Neural cell (in vitro differentiated cells): Measurements from ENCODE around the gene GPC2. TPM values are rescaled to one million over a fixed set of nuclear protein-coding genes. Genes with fewer than 3 reads are reported as not detected.

Experiments
- H2AFZ ChIP-seq: fragments of 200-600, 300-800 bp; sonication (generic), shearing (Covaris generic); 2 replicates; pipeline ENCODE4 v1.6.0; 2014; ENCODE audit warnings: low read depth, mild to moderate bottlenecking, antibody characterized with exemption, low read length, moderate library complexity
- H3F3A ChIP-seq: fragments of 200-600 bp; shearing (Covaris generic); 2 replicates; pipeline ENCODE4 v1.6.1; 2016; ENCODE audit warnings: mild to moderate bottlenecking, moderate library complexity, mixed read lengths, antibody characterized with exemption, low read length; ENCODE audit not compliant: insufficient read depth, poor library complexity, severe bottlenecking
- H3K27ac ChIP-seq: fragments of 200-600, 300-800 bp; sonication (generic), shearing (Covaris generic); 2 replicates; pipeline ENCODE4 v1.5.1; 2014; ENCODE audit warnings: mild to moderate bottlenecking, low read length, moderate library complexity
- H3K27me3 ChIP-seq: fragments of 300-800, 200-600 bp; sonication (generic), shearing (Covaris generic); 2 replicates; pipeline ENCODE4 v1.6.0; 2014; ENCODE audit warnings: mild to moderate bottlenecking, low read depth, low read length, moderate library complexity; ENCODE audit not compliant: insufficient read depth
- H3K36me3 ChIP-seq: fragments of 300-800, 200-600 bp; sonication (generic), shearing (Covaris generic); 2 replicates; pipeline ENCODE4 v1.5.1; 2014; ENCODE audit warnings: mild to moderate bottlenecking, antibody characterized with exemption, low read length, moderate library complexity; ENCODE audit not compliant: insufficient read depth
- H3K4me2 ChIP-seq: fragments of 300-800, 200-600 bp; sonication (generic), shearing (Covaris generic); 2 replicates; pipeline ENCODE4 v1.6.0; 2014; ENCODE audit warnings: mild to moderate bottlenecking, low read length
- H3K4me3 ChIP-seq: fragments of 300-800, 200-600 bp; sonication (generic), shearing (Covaris generic); 2 replicates; pipeline ENCODE4 v1.5.1; 2014; ENCODE audit warnings: mild to moderate bottlenecking, low read length, moderate library complexity
- H3K79me2 ChIP-seq: fragments of 200-600 bp; shearing (Covaris generic); replicated peaks from 2 replicates; pipeline ENCODE4 v1.6.0; 2014; ENCODE audit warnings: mild to moderate bottlenecking, low read length, moderate library complexity; ENCODE audit not compliant: insufficient read depth
- H3K9ac ChIP-seq: fragments of 300-800, 200-600 bp; sonication (generic), shearing (Covaris generic); 2 replicates; pipeline ENCODE4 v1.6.1; 2016; ENCODE audit warnings: mild to moderate bottlenecking, low read length, mixed read lengths
- H3K9me2 ChIP-seq: fragments of 200-600 bp; shearing (Covaris generic); 2 replicates; pipeline ENCODE4 v1.6.1; 2016; ENCODE audit warnings: mild to moderate bottlenecking, low read length, mixed read lengths; ENCODE audit not compliant: insufficient read depth
- H3K9me3 ChIP-seq: fragments of 200-600, 300-800 bp; sonication (generic), shearing (Covaris generic); 2 replicates; pipeline ENCODE4 v1.6.1; 2016; ENCODE audit warnings: mild to moderate bottlenecking, mixed run types, low read length, moderate library complexity, mixed read lengths
- H4K20me1 ChIP-seq: fragments of 200-600 bp; shearing (Covaris generic); 2 replicates; pipeline ENCODE4 v1.6.1; 2016; ENCODE audit warnings: mild to moderate bottlenecking, mixed run types; ENCODE audit not compliant: insufficient read depth
- EP300 ChIP-seq: fragments of 450-650 bp; conservative IDR thresholded peaks from 2 replicates; pipeline ENCODE4 v1.6.1; 2014; ENCODE audit warnings: antibody characterized with exemption, mild to moderate bottlenecking, moderate library complexity; ENCODE audit not compliant: poor library complexity, severe bottlenecking
- EZH2 ChIP-seq: fragments of 200-600, 300-800 bp; shearing (Covaris generic), sonication (generic); IDR thresholded peaks from 2 replicates; pipeline ENCODE4 v1.6.1; 2014; ENCODE audit warnings: antibody characterized with exemption, low read length, borderline replicate concordance, mild to moderate bottlenecking; ENCODE audit not compliant: insufficient read depth, poor library complexity, severe bottlenecking
- MXI1 ChIP-seq: fragments of 450-650 bp; conservative IDR thresholded peaks from 2 replicates; pipeline ENCODE4 v1.6.1; 2014; ENCODE audit warnings: antibody characterized with exemption, mild to moderate bottlenecking; ENCODE audit not compliant: poor library complexity, severe bottlenecking
- POLR2AphosphoS5 ChIP-seq: IDR thresholded peaks from 2 replicates; pipeline ENCODE4 v1.6.1; 2012
- RAD21 ChIP-seq: fragments of 450-650 bp; conservative IDR thresholded peaks from 2 replicates; pipeline ENCODE4 v1.6.1; 2014; ENCODE audit warnings: antibody characterized with exemption, mild to moderate bottlenecking, moderate library complexity
- SMC3 ChIP-seq: fragments of 450-650 bp; conservative IDR thresholded peaks from 2 replicates; pipeline ENCODE4 v1.6.1; 2014; ENCODE audit warnings: antibody characterized with exemption, mild to moderate bottlenecking, moderate library complexity; ENCODE audit not compliant: poor library complexity
- TAF1 ChIP-seq: IDR thresholded peaks from 2 replicates; pipeline ENCODE4 v1.6.1; 2012; ENCODE audit warnings: low read depth
- polyA plus RNA-seq: library from polyadenylated mRNA; depleted of rRNA; stranded (reverse); fragments of >200 nt; gene quantifications from 2 replicates; pipeline ENCODE4 v1.2.3, GENCODE V29; 2014
- TF ChIP-seq, protein P1 (sequence below): fragments of 450-650 bp; IDR thresholded peaks from 2 replicates; pipeline ENCODE4 v1.5.1; 2014; ENCODE audit warnings: antibody characterized with exemption, mild to moderate bottlenecking, moderate library complexity; ENCODE audit not compliant: poor library complexity, severe bottlenecking
- TF ChIP-seq, protein P2 (sequence below): IDR thresholded peaks from 2 replicates; pipeline ENCODE4 v1.6.1; 2012; ENCODE audit warnings: borderline replicate concordance

The GPC2 gene
- polyA plus RNA-seq, 1 donor from 2014 or later, result 506 TPM

DNA sequence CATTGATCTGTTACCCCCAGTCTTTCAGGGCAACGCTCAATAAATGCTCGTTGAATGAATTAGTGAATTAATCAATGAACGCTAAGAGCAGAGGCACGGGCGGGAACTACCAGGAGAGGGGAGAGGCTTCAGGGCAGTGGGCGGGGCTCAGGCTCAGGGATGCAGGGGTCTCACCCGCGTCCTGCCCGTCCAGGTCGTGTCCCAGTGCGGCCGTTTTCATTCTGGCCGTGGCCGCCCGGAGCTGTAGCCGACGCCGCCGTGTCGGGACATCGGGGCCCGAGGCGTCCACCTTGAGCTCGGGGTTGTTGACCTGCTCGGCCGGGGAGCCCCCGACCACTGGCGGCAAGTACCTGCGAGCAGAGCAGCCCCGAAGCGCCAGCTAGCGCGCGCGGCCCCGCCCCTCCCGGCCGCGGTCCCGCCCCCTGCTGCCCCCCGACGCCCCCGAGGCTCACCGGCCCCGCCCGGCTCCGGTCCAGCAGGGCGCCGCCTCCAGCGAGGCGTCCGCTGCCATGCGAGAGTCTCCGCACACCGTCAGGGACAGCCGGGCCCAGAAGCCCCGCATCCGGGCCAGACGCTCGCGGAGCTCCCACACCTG, 6.0 kb downstream of the GPC2 start:
- Histone ChIP-seq H4K20me1 (no peaks in the 10 kb centered on the region), H3K27me3 (no peaks in the 10 kb centered on the region), H3K9me3 (no peaks in the 10 kb centered on the region), H3F3A (no peaks in the 10 kb centered on the region), H3K9ac (peak overlapping the region; percentile 14), H3K79me2 (peaks cover 12% of the 10 kb centered on the region), H3K9me2 (no peaks in the 10 kb centered on the region), H3K4me3 (peak overlapping the region; percentile 56), H3K27ac (no peak overlapping the region), H3K36me3 (no peaks in the 10 kb centered on the region), H2AFZ (no peak overlapping the region), H3K4me2 (no peak overlapping the region)
- TF ChIP-seq POLR2AphosphoS5 (no peak), TAF1 (no peak), MXI1 (no peak), EP300 (no peak), RAD21 (no peak), EZH2 (no peak), SMC3 (no peak)
- TF ChIP-seq, protein P1, sequence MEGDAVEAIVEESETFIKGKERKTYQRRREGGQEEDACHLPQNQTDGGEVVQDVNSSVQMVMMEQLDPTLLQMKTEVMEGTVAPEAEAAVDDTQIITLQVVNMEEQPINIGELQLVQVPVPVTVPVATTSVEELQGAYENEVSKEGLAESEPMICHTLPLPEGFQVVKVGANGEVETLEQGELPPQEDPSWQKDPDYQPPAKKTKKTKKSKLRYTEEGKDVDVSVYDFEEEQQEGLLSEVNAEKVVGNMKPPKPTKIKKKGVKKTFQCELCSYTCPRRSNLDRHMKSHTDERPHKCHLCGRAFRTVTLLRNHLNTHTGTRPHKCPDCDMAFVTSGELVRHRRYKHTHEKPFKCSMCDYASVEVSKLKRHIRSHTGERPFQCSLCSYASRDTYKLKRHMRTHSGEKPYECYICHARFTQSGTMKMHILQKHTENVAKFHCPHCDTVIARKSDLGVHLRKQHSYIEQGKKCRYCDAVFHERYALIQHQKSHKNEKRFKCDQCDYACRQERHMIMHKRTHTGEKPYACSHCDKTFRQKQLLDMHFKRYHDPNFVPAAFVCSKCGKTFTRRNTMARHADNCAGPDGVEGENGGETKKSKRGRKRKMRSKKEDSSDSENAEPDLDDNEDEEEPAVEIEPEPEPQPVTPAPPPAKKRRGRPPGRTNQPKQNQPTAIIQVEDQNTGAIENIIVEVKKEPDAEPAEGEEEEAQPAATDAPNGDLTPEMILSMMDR, result no peak
- TF ChIP-seq, protein P2, sequence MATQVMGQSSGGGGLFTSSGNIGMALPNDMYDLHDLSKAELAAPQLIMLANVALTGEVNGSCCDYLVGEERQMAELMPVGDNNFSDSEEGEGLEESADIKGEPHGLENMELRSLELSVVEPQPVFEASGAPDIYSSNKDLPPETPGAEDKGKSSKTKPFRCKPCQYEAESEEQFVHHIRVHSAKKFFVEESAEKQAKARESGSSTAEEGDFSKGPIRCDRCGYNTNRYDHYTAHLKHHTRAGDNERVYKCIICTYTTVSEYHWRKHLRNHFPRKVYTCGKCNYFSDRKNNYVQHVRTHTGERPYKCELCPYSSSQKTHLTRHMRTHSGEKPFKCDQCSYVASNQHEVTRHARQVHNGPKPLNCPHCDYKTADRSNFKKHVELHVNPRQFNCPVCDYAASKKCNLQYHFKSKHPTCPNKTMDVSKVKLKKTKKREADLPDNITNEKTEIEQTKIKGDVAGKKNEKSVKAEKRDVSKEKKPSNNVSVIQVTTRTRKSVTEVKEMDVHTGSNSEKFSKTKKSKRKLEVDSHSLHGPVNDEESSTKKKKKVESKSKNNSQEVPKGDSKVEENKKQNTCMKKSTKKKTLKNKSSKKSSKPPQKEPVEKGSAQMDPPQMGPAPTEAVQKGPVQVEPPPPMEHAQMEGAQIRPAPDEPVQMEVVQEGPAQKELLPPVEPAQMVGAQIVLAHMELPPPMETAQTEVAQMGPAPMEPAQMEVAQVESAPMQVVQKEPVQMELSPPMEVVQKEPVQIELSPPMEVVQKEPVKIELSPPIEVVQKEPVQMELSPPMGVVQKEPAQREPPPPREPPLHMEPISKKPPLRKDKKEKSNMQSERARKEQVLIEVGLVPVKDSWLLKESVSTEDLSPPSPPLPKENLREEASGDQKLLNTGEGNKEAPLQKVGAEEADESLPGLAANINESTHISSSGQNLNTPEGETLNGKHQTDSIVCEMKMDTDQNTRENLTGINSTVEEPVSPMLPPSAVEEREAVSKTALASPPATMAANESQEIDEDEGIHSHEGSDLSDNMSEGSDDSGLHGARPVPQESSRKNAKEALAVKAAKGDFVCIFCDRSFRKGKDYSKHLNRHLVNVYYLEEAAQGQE, result no peak

DNA sequence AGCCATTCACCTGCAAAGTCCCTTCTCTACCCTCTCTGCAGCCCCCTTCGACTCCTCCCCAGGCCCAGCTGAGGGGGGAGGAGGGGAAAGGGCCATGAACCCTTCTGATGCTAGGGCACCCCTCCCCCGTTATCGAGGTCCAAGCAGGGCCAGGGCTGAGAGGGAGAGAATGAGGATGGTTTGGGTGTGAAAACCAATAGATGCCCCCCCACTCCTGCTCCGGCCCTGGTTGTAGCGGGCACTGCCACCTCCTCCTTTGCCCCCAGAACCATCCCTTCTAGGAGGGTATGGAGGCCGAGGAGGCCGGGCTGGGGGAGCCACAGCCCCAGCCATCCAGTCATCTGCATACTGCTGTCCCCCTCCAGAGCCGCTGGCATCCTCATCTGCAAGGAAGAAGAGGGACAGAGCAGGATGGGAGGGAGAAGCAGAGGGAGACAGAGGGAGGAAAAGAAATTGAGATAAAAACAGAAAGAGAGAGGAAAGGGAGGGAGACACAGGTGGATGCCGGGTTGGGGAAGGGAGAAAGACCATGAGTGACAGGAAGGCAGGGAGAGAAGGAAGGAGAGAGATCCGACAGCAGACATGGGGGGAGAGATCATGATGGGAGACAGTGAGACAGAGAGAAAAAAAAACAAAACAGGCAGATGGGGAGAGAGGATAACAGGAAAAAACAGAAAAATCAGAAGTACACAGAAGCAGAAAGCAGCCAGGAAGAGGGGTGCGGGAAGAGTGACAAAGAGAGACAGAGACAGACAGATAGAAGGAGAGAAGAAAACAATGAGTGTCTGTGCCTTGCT, 6.9 kb downstream of the GPC2 start:
- Histone ChIP-seq H3K79me2 (peaks cover 4% of the 10 kb centered on the region), H3K4me2 (no peak overlapping the region), H3K4me3 (peak overlapping the region; percentile 56), H3K9me2 (no peaks in the 10 kb centered on the region), H3K36me3 (no peaks in the 10 kb centered on the region), H3F3A (no peaks in the 10 kb centered on the region), H3K27ac (no peak overlapping the region), H3K9ac (peak overlapping the region; percentile 14), H3K9me3 (no peaks in the 10 kb centered on the region), H3K27me3 (no peaks in the 10 kb centered on the region), H2AFZ (no peak overlapping the region), H4K20me1 (no peaks in the 10 kb centered on the region)
- TF ChIP-seq MXI1, result no peak
- TF ChIP-seq, protein P1, result no peak
